HG03565 (cell line): Measurements from ENCODE around the gene PXDN.

Experiments used
- ATAC-seq: cut with Tn5 transposase; IDR thresholded peaks from one replicate; pipeline ENCODE4 v1.9.1; 2021; ENCODE audit warnings: mild to moderate bottlenecking, moderate library complexity; ENCODE audit not compliant: unreplicated experiment

Gene PXDN

DNA sequence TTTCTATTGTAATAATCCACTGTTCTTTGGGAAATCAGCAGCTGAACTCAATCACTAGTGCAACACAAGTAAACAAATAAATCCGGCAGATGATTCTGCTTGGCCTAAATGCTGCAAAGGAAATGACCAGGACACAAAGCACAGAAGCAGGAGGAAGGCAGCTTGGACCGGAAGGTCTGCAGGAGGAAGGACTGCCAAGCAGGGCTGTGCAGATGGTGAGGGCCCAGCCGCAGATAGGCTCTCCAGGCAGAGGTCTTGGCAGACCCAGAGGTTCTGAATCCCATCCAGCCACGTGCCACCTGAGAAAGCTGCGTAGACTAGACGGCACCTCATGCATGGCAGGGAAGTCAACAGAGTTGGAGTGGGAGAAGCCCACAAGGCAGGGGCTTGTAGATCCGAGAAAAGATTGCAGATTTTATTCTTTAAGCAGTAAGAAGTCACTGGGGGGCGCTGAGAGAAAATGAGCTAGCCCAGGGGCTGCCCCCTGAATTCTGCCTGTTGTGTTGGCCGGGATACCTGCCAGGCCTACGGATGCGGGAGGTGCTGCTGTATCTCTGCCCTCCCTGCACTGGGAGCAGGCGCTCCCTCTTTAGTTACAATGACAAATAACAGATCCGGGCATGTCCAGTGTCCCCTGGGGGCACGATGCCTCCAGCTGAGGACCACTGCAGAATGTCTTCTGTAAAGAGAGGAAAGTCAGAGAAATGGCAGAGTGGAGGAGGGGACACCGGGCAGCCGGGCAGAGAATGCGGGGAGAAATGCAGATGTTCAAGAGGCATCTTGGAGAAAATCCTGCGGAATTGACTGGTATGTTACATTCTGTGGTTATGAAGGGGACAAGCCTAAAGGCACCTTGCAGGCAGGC is 153.5 kb downstream of the PXDN start:
- ATAC-seq, result no peak

GRCh38 chr2:1588978-1589621 is 155.2 kb downstream of the PXDN start:
- no peak for ATAC-seq

DNA sequence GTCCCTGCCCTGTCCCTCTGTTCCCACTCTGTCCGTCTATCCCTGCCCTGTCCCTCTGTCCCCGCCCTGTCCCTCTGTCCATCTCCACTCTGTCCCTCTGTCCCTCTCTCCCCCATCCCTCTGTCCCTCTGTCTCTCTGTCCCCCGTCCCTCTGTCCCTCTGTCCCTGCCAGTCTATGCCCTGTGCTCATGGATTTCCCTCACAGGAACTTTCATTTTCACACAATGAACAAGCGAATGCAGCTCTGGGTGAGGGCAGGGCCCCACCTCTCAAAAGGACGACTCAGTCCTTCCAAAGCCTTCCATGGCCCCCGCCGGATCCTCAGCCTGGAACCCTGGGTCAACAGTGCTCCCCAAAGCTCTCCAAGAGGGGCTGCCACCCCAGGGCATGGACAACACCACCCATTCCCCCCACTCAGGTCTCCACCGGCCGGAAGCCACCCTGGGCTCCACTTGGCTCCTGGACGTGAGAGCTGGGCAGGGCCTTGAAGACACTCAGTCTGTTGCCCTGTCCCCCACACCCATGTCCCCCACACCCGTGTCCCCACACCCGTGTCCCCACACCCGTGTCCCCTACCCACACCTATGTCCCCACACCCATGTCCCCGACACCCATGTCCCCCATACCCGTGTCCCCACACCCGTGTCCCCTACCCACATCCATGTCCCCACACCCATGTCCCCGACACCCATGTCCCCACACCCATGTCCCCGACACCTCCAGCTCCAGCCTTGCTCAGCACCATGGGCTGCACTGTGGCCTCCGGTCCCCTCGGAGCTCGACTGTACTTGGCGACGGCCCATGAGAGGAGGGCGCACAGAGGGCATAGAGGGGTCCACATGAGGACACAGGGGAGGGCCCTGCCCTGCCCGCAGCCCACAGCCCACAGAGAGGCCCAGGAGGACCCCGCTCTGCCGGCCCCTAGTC is 156.0 kb downstream of the PXDN start:
- no peak for ATAC-seq

DNA sequence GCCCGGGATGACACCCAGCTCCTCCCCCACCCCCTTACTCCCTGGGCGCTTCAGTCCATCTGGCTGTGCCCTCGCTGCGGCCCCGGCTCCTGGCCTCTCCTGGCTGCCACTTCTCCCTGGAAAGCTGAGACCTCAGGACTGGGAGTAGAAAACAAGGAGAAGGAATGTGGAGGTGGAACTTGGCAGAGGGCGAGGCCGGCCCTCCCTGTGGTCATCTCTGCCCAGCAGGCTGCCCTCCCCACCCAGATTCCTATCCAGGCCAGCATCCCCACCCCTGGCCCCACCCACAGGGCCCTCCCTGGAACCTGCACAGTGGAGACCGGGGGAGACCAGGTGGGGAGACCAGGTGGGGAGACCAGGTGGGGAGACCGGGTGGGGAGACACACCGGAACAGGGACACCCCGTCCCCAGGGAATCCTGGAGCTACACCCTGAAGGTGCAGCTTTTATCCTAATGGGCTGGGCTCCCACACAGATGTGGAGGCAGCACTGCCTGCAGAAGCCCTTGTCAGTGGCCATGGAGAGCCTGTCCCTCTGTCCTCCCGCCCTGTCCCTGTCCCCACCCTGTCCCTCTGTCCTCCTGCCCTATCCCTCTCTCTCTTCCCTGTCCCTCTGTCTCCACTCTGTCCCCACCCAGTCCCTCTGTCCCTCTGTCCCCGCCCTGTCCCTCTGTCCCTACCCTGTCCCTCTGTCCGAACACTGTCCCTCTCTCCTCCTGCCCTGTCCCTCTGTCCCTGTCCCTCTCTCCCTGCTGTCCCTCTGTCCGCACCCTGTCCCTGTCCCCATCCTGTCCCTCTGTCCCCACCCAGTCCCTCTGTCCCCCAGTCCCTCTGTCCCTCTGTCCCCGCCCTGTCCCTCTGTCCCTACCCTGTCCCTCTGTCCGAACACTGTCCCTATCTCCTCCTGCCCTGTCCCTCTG is 157.1 kb downstream of the PXDN start:
- no peak for ATAC-seq

DNA sequence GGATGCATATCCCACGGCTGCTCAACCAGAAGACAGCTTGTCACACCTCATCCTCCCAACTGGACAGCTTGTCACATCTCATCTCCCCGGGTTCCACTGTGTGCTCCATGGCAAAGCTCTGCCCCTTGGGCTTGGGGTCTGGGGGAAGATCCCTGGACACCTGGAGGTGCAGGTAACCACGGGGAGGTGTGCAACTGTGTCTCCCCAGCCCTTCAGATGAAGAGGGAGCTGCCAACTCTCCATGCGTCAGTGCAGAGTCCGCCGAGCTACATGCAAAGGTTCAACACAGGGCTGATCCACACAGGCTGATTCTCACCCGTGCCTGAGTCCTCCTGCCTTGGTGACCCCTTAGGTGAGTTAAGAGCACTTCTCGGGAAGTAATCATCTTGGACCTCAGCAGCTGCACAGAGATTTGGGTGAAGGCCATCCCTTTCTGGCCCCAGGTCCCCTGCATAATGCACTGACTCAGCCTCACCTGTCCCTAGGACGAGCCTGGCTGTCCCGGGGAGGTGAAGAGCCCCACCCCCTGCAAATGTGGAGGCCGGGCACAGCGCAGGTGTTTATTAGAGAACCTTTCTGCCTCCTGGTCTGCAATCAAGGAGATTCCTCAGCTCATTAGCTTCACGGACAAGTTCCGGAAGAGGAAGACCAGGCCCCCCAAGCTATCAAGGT is 157.9 kb downstream of the PXDN start:
- ATAC-seq, result no peak

- ATAC-seq, result no peak
Observed at GRCh38 chr2:1585635-1586034, 158.7 kb downstream of the PXDN start.

DNA sequence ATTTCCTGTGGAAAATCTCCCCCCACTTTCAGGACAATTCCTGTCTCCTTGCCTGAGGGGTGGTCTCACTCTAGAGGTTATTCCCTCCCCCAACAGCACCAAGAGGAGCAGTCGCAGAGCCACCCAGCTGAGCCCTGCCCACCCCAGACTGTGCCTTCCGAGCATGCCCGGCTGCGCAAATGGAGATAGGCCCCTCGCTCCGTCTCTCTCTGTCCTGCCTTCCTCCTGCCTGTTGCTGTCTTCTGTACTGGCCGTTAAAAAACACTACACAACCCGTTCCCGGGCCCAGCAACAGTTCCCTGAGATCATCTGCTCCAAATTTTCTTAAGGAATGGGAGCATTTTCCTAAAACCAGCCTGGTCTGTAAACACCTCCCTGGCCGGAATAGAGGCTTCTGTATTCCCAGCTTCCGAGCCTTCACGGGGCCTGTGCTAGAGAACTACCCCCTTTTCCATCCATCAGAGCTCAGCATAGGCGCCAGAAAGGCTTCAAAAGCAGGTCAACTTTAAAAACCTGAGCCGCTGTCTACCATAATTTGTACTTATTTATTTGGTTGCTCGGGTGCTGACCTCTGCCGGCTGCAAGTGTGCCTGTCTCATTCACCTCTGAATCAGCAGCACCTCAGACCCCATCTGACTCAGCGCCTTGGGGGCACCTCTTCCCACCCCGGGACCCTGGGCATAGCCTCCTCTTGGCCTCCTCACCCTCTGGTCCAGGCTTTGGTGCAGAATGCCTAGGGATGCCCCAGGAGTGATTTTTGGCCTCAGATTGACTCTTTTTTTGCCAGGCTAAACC is 159.4 kb downstream of the PXDN start:
- ATAC-seq, result no peak

DNA sequence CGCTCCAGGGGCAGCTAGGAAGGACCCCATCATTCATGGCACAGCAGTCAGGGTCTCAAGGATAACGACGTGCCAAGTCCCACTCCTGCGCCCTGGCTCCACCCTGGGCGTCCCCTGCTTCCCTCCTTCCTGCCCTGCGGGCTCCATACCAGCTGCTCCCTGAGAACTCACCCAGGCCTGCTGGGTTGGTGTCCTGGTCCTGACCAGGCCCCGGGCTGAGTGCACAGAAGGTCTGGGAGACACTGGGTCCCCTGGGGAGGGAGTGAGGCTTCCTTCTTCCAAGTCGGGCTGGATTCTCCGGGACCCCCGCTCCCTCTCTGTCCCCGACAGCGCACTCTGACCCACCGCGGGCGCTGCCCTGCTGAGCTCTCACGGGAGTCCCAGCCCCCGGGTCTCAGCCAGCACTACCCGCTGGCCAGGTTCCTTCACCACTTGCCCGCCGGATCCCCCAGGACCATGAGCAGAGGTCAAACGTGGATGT is 160.2 kb downstream of the PXDN start:
- no peak for ATAC-seq

GRCh38 chr2:1582891-1583341 is 161.4 kb downstream of the PXDN start:
- no peak for ATAC-seq

DNA sequence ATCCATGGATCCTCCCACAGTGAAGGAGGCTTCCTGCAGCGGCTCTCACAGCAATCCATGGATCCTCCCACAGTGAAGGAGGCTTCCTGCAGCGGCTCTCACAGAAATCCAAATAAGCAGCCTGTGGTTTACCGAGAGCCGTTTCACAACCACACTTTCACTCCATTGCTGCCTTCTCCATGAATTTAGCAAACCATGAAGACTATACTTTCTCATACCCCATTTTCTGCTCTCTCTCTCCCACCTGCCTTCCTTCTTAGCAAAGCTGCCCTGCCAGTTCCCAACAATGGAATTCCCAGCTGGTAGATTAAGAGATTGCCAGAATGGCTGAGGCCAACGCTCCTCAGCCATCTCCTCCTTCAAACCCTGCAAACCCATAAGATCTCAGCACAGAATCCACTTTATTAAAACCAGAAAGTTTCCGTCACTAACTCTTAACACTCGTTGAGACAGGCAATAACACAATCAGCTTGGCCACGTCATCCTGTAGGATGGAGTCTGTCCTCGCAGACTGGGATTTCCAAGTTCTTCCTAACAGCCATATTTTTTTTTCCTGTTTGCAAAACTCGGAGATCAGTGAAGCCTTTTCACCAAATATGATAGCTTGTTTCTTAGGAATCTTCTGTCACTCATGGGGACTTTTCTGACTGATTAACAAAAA is 162.2 kb downstream of the PXDN start:
- ATAC-seq, result no peak
